ENCODE data around the gene BABAM1. TPM values are rescaled to one million over a fixed set of nuclear protein-coding genes. Genes with fewer than 3 reads are reported as not detected.

Gene BABAM1
- total and polyA plus RNA-seq, 9 of the 15 experiments (the other 6 are each of a cell fraction or from before 2014, with no cell fraction given), result 14.7 to 160 (median 113) TPM

- TF ChIP-seq HNRNPLL (IDR thresholded peaks at IDR 0.05; ENCODE audit: low read depth, low read length, poor library complexity, severe bottlenecking), result no peak
- no peak for TF ChIP-seq PPARD (CRISPR knock-in tag; IDR thresholded peaks at IDR 0.05)
- TF ChIP-seq MYBL2 (IDR thresholded peaks at IDR 0.05; ENCODE audit: low read depth), result no peak
- TF ChIP-seq MYBL2 (CRISPR knock-in tag; IDR thresholded peaks at IDR 0.05; ENCODE audit: borderline replicate concordance), result no peak
- no peak for TF ChIP-seq THRB (CRISPR knock-in tag; conservative IDR thresholded peaks at IDR 0.05)
- no peak for TF ChIP-seq TAF15 (IDR thresholded peaks at IDR 0.05; ENCODE audit: low read depth, low read length)
- no peak for TF ChIP-seq FIP1L1 (IDR thresholded peaks at IDR 0.05; ENCODE audit: low read depth, low read length, poor library complexity, severe bottlenecking)
- no peak for TF ChIP-seq NR1H2 (CRISPR knock-in tag; IDR thresholded peaks at IDR 0.05)
- no peak for TF ChIP-seq ZNF449 (CRISPR knock-in tag; IDR thresholded peaks at IDR 0.05)
- TF ChIP-seq TCFL5 (CRISPR knock-in tag; conservative IDR thresholded peaks at IDR 0.05), result no peak
- no peak for TF ChIP-seq SMARCE1 (IDR thresholded peaks at IDR 0.05)
- TF ChIP-seq ETV1 (tag; conservative IDR thresholded peaks at IDR 0.05; ENCODE audit: low read depth), result no peak
- no peak for TF ChIP-seq TEAD4 (IDR thresholded peaks at IDR 0.05; ENCODE audit: low read length)
- no peak for TF ChIP-seq TEAD4 (CRISPR knock-in tag; IDR thresholded peaks at IDR 0.05; ENCODE audit: borderline replicate concordance)
- no peak for TF ChIP-seq FOXK2 (conservative IDR thresholded peaks at IDR 0.05 in 1 of 2, IDR thresholded peaks at IDR 0.05 in 1 of 2; ENCODE audit: low read depth in 2 of 2)
- TF ChIP-seq NR2C2 (CRISPR knock-in tag; IDR thresholded peaks at IDR 0.05), result no peak
- peak; percentile 49; the same call in 1 of the 2 replicates for TF ChIP-seq NR2C2 (tag; IDR thresholded peaks at IDR 0.05)
- 0 out of 2 replicates have a peak, but pooled peaks have one; percentile 34 for TF ChIP-seq SRSF3 (IDR thresholded peaks at IDR 0.05; ENCODE audit: insufficient read depth, low read length)
- TF ChIP-seq, protein P1, sequence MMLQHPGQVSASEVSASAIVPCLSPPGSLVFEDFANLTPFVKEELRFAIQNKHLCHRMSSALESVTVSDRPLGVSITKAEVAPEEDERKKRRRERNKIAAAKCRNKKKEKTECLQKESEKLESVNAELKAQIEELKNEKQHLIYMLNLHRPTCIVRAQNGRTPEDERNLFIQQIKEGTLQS (IDR thresholded peaks at IDR 0.05), result no peak
- TF ChIP-seq, protein P1 (CRISPR knock-in tag; conservative IDR thresholded peaks at IDR 0.05), result no peak
- TF ChIP-seq KDM2B (CRISPR knock-in tag; IDR thresholded peaks at IDR 0.05), result no peak
- no peak for TF ChIP-seq SIN3B (IDR thresholded peaks at IDR 0.05; ENCODE audit: low read depth)
- no peak for TF ChIP-seq FOXA3 (CRISPR knock-in tag; conservative IDR thresholded peaks at IDR 0.05 in 1 of 2, IDR thresholded peaks at IDR 0.05 in 1 of 2)
- TF ChIP-seq MBD2 (IDR thresholded peaks at IDR 0.05; ENCODE audit: borderline replicate concordance, low read depth), result 0 out of 2 replicates have a peak, but pooled peaks have one; percentile 10
- no peak for TF ChIP-seq SP2 (IDR thresholded peaks at IDR 0.05; ENCODE audit: extremely low read depth, low read depth, low read length, poor library complexity, severe bottlenecking)
- TF ChIP-seq WHSC1 (IDR thresholded peaks at IDR 0.05; ENCODE audit: low read length), result no peak
Observed at GRCh38 chr19:17243830-17244617, 23.2 kb upstream of the BABAM1 start (continued).

Measured in K562 (cell line).